ENCODE data around the gene CDC42EP1.
"Not testable (repeated sequence)": the region's sequence is repeated elsewhere in the genome, so short reads cannot be mapped to it uniquely, and the experiment has no call there.

DNA sequence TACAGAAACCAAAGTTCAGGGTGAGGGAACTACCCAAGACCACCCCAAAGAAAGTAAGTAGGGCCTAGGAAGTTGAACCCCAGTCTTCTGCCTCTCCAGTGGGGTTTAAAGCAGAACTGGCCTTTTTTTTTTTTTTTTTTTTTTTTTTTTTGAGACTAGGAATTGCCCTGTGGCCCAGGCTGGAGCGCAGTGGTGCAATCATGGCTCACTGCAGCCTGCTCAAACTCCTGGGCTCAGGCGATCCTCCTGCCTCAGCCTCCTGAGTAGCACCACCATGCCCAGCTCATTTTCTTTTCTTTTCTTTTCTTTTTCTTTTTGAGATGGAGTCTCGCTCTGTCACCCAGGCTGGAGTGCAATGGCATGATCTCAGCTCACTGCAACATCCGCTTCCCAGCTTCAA, 17.9 kb upstream of the CDC42EP1 start:
- TF ChIP-seq, protein P1, sequence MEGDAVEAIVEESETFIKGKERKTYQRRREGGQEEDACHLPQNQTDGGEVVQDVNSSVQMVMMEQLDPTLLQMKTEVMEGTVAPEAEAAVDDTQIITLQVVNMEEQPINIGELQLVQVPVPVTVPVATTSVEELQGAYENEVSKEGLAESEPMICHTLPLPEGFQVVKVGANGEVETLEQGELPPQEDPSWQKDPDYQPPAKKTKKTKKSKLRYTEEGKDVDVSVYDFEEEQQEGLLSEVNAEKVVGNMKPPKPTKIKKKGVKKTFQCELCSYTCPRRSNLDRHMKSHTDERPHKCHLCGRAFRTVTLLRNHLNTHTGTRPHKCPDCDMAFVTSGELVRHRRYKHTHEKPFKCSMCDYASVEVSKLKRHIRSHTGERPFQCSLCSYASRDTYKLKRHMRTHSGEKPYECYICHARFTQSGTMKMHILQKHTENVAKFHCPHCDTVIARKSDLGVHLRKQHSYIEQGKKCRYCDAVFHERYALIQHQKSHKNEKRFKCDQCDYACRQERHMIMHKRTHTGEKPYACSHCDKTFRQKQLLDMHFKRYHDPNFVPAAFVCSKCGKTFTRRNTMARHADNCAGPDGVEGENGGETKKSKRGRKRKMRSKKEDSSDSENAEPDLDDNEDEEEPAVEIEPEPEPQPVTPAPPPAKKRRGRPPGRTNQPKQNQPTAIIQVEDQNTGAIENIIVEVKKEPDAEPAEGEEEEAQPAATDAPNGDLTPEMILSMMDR (conservative IDR thresholded peaks at IDR 0.05; ENCODE audit: low read depth, low read length), result not testable (repeated sequence)
- TF ChIP-seq EZH2phosphoT487 (IDR thresholded peaks at IDR 0.05; ENCODE audit: borderline replicate concordance, low read length), result not testable (repeated sequence)
